GM21737 (cell line): ENCODE measurements around the gene C1orf21.

Experiments used
- ATAC-seq: cut with Tn5 transposase; IDR thresholded peaks from one replicate; pipeline ENCODE4 v1.9.1; 2021; ENCODE audit warnings: mild to moderate bottlenecking, moderate library complexity; ENCODE audit not compliant: unreplicated experiment

The C1orf21 gene

GRCh38 chr1:184385865-184386311, 941 bp upstream of the C1orf21 start:
- ATAC-seq: no peak

- ATAC-seq: peak; percentile 34
Observed at GRCh38 chr1:184387069-184387475, 243 bp downstream of the C1orf21 start.

DNA sequence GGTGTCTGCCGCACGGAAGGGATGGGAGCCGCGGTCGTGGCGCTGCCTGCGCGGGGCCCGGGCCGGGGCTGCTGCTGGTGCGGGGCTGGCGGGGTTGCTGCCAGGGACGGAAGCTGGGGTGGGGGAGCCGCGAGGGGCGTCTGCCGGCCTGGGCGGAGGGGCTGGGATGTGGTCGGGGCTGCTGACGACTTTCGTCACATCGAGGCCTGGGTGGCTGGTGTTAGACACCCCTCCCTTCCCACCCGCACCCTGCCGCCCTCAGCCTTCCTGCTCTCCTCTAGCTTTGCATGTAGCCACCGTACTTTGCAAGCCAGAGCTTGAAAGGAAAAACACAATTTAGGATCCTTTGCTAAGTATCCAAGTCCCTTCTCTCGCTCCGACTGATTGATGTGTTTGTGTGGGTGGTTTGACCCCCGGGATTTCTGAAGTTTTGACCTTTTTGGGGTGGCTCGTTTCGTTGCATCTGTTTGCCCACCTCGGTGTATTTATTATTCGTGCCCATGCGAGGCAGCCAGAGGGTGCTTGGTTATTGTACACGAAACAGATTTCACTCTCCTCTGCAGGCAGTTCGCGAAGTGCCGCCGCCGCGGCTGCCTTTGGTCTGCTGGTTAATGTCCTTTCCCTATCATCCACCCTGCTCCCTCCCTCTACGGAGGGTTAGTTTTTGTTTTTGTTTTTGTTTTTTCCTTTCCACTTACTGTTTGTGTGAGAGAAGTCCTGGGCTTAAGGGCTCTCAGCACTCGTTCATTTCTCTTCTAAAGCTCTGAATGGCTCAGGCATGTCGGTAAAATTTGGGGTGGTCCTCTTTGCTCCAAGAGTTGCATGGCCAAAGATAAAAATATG, 868 bp downstream of the C1orf21 start:
- ATAC-seq: no peak

GRCh38 chr1:184388319-184388889, 1.6 kb downstream of the C1orf21 start:
- no peak for ATAC-seq

- no peak for ATAC-seq
Observed at GRCh38 chr1:184388971-184389370, 2.1 kb downstream of the C1orf21 start.

DNA sequence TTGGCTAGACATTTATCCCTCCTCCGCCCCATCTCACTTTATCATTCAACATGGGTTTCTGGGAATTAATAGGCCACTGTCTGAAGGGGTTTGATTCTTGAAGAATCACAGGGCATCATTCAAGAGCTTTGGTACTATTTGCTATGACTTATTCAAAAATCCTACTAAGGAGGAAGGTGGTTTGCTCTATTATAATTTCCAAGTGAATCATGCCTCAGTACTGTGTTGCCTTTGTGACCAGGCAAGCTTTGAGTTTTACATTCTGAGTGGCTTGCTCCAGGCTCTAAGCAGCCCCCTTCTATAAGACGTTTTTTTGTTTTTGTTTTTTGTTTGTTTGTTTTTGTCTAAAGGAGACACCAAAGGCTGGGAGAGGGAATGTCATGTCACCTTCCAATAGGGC, 2.6 kb downstream of the C1orf21 start:
- no peak for ATAC-seq

DNA sequence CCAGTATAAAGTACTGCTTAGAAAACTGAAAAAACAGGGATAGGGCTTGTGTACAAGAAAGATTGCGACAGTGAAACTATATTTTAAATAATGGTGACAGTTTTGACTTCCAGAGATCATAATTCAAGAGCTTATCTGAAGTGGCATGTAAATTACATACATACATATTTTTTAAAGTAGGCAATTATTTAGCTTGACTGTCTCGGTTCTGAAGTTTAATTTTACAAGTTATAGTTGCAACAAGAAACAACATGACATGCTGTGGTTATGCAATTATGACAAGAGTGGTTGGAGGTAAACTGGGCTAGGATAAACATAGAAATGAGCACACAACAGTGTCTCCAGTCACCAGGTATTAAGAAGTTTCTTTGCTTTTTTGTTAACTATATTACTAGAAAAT, 4.1 kb downstream of the C1orf21 start:
- ATAC-seq: no peak

GRCh38 chr1:184392067-184392466, 5.2 kb downstream of the C1orf21 start:
- no peak for ATAC-seq

DNA sequence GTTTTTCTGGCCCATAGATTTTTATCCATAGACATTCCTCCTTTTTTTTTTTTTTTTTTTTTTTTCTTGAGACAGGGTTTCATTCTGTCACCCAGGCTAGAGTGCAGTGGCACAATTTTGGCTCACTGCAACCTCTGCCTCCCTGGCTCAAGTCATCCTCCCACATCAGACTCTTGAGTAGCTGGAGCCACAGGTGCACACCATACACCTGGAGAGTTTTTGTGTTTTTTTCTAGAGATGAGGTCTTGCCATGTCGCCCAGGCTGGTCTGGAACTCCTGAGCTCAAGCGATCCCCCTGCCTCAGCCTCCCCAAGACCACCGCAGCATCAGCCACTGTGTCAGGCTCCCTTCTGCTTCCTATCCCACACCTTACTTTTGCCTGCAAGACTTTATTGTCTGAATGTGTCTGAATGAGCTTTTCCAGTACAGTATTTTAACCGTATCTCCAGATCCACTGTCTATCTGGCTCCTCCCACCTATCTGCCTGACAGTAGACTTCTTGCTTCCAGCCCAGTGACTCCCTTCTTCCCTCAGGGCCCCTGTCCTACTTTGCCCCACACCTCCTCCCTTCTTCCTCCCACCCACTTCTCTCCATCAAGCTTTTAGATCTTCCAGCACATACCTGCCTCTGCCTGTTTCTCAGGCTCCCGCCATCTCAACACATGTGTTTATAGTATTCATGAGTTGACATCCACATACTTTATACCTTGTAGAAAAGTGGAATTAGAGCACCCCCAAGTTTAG, 6.1 kb downstream of the C1orf21 start:
- no peak for ATAC-seq

- no peak for ATAC-seq
Observed at GRCh38 chr1:184393962-184394361, 7.1 kb downstream of the C1orf21 start.

DNA sequence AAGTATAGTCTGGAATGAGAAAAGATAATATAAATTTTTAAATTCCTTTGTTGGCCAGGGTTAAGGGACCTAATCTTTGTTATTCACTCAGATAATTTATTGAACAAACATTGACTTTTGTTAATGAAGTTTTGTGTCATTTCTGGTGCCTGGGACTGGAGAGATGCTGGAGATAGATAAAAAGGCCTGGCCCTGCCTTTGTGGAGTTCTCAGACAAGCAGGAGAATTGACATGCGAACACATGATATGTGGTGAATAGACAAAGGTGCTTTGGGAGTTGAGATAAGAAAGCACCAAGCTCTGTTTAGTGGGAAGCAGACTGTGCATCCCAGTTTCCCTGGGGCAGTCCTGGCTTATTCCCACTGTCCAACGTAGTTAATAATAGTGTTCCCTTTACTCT, 8.5 kb downstream of the C1orf21 start:
- ATAC-seq: no peak

- no peak for ATAC-seq
Observed at GRCh38 chr1:184395937-184396480, 9.2 kb downstream of the C1orf21 start.

- no peak for ATAC-seq
Observed at GRCh38 chr1:184399192-184399847, 12.5 kb downstream of the C1orf21 start.

GRCh38 chr1:184403961-184404726, 17.3 kb downstream of the C1orf21 start:
- ATAC-seq: no peak

DNA sequence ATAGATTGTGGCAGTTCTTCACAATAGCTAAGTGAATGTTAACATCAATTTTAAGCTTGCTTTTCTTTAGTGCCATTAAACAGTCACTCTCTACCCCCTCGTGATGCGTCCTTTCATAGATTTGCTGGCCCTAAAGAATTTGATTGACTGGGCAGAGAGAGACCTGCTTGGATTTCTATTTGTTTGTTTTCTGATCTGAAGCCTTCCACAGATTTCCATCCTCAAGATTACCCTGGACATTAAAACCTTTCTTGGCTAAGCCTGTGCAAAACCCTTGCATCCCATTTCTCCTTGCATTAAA, 17.8 kb downstream of the C1orf21 start:
- ATAC-seq: no peak

DNA sequence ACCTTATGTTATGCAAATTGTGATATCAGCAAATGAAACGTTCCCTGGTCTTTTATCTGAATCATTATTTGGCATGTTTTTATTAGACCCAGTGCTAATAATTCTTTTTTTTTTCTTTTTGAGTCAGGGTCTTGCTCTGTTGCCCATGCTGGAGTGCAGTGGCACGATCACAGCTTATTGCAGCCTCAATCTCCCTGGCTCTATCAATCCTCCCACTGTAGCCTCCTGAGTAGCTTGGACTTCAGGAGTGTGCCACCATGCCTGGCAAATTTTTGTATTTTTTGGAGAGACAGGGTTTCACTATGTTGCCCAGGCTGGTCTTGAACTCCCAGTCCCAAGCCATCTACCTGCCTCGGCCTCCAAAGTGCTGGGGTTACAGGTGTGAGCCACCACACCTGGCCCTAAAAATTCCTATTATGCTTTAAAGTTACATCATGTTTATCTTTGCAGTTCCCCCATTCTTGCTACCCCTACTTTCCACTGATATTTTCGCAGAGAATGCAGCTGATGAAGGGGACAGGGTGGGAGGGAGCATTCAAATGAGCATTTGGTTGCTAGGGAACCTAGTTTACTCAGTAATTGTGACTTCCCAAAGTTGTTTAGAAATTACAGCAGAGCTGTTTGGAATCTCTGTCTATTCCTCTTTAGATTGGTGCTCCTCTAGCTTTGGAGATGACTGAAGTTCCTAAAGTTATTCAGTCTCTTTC, 18.4 kb downstream of the C1orf21 start:
- ATAC-seq: no peak

GRCh38 chr1:184405801-184406142, 18.9 kb downstream of the C1orf21 start:
- no peak for ATAC-seq

GRCh38 chr1:184406479-184406878, 19.6 kb downstream of the C1orf21 start:
- ATAC-seq: no peak

- no peak for ATAC-seq
Observed at GRCh38 chr1:184407816-184408510, 21.1 kb downstream of the C1orf21 start.
